Fibroblast of pulmonary artery (primary cell): ENCODE results near the gene CDC34.

Experiments
- DNase-seq: peaks from one replicate; pipeline ENCODE4 v3.0.0-alpha.2; 2010; ENCODE audit warnings: low read depth
- H3K4me3 ChIP-seq: replicated peaks from 2 replicates; pipeline ENCODE4 v1.5.1; 2011; ENCODE audit warnings: low read depth, mild to moderate bottlenecking, control low read depth, low read length, moderate library complexity
- TF ChIP-seq, protein P1 (sequence below): IDR thresholded peaks from 2 replicates; pipeline ENCODE4 v1.5.1; 2011; ENCODE audit warnings: mild to moderate bottlenecking, control low read depth, low read length, inconsistent platforms; ENCODE audit errors: missing control alignments

The CDC34 gene

GRCh38 chr19:488505-489417 is 42.8 kb upstream of the CDC34 start:
- peak; percentile 96 for DNase-seq
- TF ChIP-seq, protein P1, sequence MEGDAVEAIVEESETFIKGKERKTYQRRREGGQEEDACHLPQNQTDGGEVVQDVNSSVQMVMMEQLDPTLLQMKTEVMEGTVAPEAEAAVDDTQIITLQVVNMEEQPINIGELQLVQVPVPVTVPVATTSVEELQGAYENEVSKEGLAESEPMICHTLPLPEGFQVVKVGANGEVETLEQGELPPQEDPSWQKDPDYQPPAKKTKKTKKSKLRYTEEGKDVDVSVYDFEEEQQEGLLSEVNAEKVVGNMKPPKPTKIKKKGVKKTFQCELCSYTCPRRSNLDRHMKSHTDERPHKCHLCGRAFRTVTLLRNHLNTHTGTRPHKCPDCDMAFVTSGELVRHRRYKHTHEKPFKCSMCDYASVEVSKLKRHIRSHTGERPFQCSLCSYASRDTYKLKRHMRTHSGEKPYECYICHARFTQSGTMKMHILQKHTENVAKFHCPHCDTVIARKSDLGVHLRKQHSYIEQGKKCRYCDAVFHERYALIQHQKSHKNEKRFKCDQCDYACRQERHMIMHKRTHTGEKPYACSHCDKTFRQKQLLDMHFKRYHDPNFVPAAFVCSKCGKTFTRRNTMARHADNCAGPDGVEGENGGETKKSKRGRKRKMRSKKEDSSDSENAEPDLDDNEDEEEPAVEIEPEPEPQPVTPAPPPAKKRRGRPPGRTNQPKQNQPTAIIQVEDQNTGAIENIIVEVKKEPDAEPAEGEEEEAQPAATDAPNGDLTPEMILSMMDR = no peak

DNA sequence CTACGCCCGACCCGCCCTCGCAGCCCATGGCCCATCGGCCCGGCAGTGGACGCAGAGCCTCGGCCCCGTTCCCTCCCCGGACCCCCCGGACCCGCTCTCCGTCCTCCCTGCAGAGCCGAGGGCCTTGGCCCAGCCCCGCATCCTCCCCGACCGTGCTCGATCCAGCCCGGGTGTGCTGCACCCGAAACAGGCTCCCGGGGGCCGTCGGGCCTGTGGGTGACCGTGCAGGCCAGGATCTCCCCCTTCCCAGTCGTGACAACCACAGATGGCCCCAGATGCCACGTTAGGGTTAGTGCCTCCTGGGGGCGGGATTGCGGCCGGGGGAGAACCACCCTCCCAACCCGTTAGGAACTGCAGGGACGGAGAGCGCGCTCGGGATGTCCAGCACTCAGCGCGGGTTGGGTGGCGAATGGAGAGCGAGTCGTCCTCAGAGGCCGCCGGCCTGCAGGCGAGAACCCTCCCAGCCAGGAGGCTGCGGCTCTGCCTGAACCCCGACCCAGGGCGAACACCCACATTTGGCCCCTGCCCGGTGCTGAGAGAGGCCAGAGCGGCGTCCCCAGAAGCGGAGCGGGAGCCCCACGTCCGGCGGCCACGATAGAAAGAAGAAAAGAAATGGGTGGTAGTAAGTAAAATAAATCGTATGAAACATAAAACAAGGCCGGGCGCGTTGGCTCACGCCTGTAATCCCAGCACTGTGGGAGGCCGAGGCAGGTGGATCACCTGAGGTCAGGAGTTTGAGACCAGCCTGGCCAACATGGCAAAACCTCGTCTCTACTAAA is 42.0 kb upstream of the CDC34 start:
- TF ChIP-seq, protein P1 = no peak
- DNase-seq = peak; percentile 31
- H3K4me3 ChIP-seq = peak overlapping the region; percentile 87

More at GRCh38 chr19:488505-489417, 42.8 kb upstream of the CDC34 start:
- H3K4me3 ChIP-seq = peak overlapping the region; percentile 87

GRCh38 chr19:491146-491741 is 40.3 kb upstream of the CDC34 start:
- DNase-seq = peak; percentile 18
- TF ChIP-seq, protein P1 = no peak
- no peak overlapping the region for H3K4me3 ChIP-seq

DNA sequence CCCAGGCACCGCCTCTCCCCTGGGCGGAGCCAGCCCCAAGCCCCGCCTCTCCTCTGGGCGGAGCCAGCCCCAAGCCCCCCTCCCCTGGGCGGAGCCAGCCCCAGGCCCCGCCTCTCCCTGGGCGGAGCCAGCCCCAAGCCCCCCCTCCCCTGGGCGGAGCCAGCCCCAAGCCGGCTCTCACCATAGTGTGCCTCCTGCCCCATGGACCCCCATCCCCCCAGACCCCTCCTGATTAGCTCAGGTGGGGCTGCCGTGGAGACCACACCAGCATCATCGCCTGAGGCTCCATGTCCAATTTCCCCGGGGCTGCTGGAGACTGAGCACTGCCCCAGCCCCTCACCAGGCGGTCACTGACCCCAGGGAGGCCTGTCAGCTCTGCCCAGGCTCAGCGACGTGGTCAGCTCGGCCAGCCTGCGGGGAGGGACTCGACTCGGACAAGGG is 39.4 kb upstream of the CDC34 start:
- TF ChIP-seq, protein P1 = no peak
- H3K4me3 ChIP-seq = no peak overlapping the region
- no peak for DNase-seq

- no peak for DNase-seq
- no peak overlapping the region for H3K4me3 ChIP-seq
- TF ChIP-seq, protein P1 = no peak
These were observed 38.0 kb upstream of the CDC34 start for GRCh38 chr19:493391-494170.

DNA sequence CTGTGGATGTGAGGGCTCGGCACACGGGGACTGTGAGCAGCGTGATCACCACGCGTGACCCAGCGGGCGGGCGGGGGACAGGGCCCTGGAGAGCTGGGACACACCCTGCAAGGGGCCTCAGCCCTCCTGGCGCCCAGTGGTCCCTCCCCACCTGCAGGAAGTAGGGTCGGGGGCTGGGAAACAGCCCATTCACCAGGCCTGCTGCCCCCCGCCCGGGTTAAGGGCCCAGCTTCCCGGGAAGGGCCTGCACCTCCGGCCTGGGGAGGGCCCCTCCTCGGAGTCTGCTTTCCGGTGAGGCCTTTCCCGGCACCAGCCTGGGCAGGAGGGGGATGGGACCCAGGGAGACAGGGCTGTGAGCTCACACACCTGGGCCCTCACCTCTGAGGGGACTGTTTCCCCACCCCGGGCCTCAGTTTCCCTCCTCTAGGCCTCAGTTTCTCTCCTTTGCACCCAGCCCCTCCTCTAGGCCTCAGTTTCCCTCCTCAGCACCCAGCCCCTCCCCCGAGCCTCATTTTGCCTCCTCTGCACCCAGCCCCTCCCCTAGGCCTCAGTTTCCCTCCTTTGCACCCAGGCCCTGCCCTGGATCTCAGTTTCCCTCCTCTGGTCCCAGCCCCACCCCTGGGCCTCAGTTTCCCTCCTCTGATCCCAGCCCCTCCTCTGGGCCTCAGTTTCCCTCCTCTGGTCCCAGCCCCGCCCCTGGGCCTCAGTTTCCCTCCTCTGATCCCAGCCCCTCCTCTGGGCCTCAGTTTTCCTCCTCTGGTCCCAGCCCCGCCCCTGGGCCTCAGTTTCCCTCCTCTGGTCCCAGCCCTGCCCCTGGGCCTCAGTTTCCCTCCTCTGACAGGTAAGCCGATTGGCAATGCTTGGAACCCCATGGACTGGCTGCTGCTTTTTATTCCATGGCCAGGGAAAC is 37.1 kb upstream of the CDC34 start:
- no peak for DNase-seq
- TF ChIP-seq, protein P1 = no peak
- H3K4me3 ChIP-seq = no peak overlapping the region
